Measurements from ENCODE around the gene CAMTA1. TPM values are rescaled to one million over a fixed set of nuclear protein-coding genes. Genes with fewer than 3 reads are reported as not detected.

Gene CAMTA1
- total RNA-seq, 2 donors from 2014 or later = 105 to 113 TPM

DNA sequence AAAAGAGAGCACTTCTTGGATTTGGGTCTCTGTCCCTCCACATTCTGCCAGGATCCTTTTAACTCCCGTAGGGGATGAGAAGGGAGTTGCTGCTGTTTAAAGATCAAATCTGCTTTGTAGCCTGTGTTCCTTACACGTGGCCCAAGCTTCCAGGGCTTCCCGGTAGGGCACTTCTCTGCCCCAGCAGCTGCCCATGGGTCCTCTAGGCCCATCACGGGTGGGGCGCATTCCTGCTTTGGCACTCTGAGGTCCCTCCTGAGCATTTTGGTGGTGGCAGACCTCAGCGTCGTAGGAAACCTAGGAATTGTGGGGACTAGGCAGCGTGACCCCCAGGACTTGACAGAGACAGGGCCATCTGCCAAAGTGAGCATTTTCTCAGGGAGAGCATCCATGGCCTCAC is 565.5 kb downstream of the CAMTA1 start:
- Histone ChIP-seq H3K27ac (no peak overlapping the region), H3K4me1 (ENCODE audit: control insufficient read depth in 1 of 2, low read depth in 2 of 2) (no peaks in the 10 kb centered on the region), H3K9me3 (no peaks in the 10 kb centered on the region), H3K4me3 (no peak overlapping the region), H3K36me3 (no peaks in the 10 kb centered on the region), H3K27me3 (replicated peaks; ENCODE audit: insufficient read depth) (no peaks in the 10 kb centered on the region)
- DNase-seq (ENCODE audit: low spot score) = no peak
- no peak for ATAC-seq (ENCODE audit: insufficient number of reproducible peaks, low FRiP score, low read depth)
- TF ChIP-seq CTCF (IDR thresholded peaks at IDR 0.05) = no peak

- no peak for ATAC-seq (ENCODE audit: insufficient number of reproducible peaks, low FRiP score, low read depth)
- no peaks in the 10 kb centered on the region for H3K4me1 ChIP-seq (ENCODE audit: control insufficient read depth in 1 of 2, low read depth in 2 of 2)
- H3K4me3 ChIP-seq = no peak overlapping the region
- no peak overlapping the region for H3K27ac ChIP-seq
- no peak for DNase-seq (ENCODE audit: low spot score)
- no peaks in the 10 kb centered on the region for H3K27me3 ChIP-seq (replicated peaks; ENCODE audit: insufficient read depth)
- TF ChIP-seq CTCF (IDR thresholded peaks at IDR 0.05) = no peak
- no peaks in the 10 kb centered on the region for H3K9me3 ChIP-seq
- no peaks in the 10 kb centered on the region for H3K36me3 ChIP-seq
Observed at GRCh38 chr1:7351649-7352048, 566.4 kb downstream of the CAMTA1 start.

DNA sequence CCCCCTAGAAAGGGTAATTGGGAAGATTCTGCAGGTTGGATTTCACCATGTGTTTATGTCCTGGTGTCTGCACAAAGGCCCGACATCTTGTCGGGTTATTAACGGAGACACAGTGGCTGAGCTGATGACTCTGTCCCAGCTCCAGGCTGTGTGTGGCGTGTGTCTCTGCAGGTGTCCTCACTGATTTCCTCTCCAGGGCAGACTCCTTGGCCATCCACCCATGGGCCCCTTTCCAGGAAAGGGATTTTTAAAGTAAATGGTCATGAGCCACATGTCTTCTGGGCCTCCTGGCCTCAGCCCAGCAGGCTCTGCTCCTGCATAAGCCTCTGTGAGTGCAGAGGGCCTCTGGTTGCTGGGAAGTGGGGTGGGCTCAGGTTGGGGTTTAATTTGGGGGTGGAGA is 567.1 kb downstream of the CAMTA1 start:
- no peaks in the 10 kb centered on the region for H3K27me3 ChIP-seq (replicated peaks; ENCODE audit: insufficient read depth)
- H3K4me3 ChIP-seq = no peak overlapping the region
- H3K36me3 ChIP-seq = no peaks in the 10 kb centered on the region
- DNase-seq (ENCODE audit: low spot score) (no peak), ATAC-seq (ENCODE audit: insufficient number of reproducible peaks, low FRiP score, low read depth) (no peak)
- no peaks in the 10 kb centered on the region for H3K9me3 ChIP-seq
- H3K4me1 ChIP-seq (ENCODE audit: control insufficient read depth in 1 of 2, low read depth in 2 of 2) = no peaks in the 10 kb centered on the region
- no peak overlapping the region for H3K27ac ChIP-seq
- no peak for TF ChIP-seq CTCF (IDR thresholded peaks at IDR 0.05)

DNA sequence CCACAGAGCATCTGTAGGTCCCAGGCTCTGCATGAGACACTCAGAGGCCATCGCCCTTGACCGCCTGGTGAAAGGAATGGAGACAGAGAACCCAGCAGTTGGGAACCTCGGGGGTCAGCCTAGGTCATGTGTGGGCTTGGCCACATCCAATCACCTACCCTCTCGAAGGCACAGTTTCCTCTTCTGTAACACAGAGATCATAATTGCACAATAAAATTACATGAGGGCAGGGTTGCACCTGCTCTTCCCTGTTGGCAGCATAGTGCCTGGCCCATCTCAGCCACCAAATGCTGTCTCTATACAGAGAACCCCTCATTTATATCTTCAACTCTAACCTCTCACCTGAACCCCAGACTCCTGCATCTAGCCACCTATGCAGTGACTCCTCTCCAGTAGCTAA is 567.7 kb downstream of the CAMTA1 start:
- Histone ChIP-seq H3K27ac (no peak overlapping the region), H3K4me1 (ENCODE audit: control insufficient read depth in 1 of 2, low read depth in 2 of 2) (no peaks in the 10 kb centered on the region), H3K9me3 (no peaks in the 10 kb centered on the region), H3K4me3 (no peak overlapping the region), H3K27me3 (replicated peaks; ENCODE audit: insufficient read depth) (no peaks in the 10 kb centered on the region), H3K36me3 (no peaks in the 10 kb centered on the region)
- no peak for DNase-seq (ENCODE audit: low spot score)
- no peak for TF ChIP-seq CTCF (IDR thresholded peaks at IDR 0.05)
- no peak for ATAC-seq (ENCODE audit: insufficient number of reproducible peaks, low FRiP score, low read depth)

GRCh38 chr1:7355646-7356045 is 570.4 kb downstream of the CAMTA1 start:
- H3K4me3 ChIP-seq = no peak overlapping the region
- H3K4me1 ChIP-seq (ENCODE audit: control insufficient read depth in 1 of 2, low read depth in 2 of 2) = no peaks in the 10 kb centered on the region
- no peak for ATAC-seq (ENCODE audit: insufficient number of reproducible peaks, low FRiP score, low read depth)
- H3K36me3 ChIP-seq = no peaks in the 10 kb centered on the region
- no peak overlapping the region for H3K27ac ChIP-seq
- DNase-seq (ENCODE audit: low spot score) = no peak
- TF ChIP-seq CTCF (IDR thresholded peaks at IDR 0.05) = no peak
- no peaks in the 10 kb centered on the region for H3K27me3 ChIP-seq (replicated peaks; ENCODE audit: insufficient read depth)
- no peaks in the 10 kb centered on the region for H3K9me3 ChIP-seq
